Tibial nerve (tissue), 4 donors: ENCODE results near the gene MPPED1. TPM values are rescaled to one million over a fixed set of nuclear protein-coding genes. Genes with fewer than 3 reads are reported as not detected.

Experiments
- DNase-seq, 2 donors: peaks; one replicate each; pipeline ENCODE4 v3.0.0-alpha.2; 2019; ENCODE audit warnings: low spot score in 2 of 2
- H3K27ac ChIP-seq, 4 donors: fragments of 200-600 bp; sonication (generic) in 3 of 4; one replicate each; pipeline ENCODE4 v1.5.1; 2017 to 2019; ENCODE audit warnings: mild to moderate bottlenecking in 1 of 4
- H3K27me3 ChIP-seq, 2 donors: fragments of 200-600 bp; sonication (generic) in 1 of 2; one replicate each; pipeline versions ENCODE4 v1.5.1 to v1.6.0; 2017 to 2019
- H3K36me3 ChIP-seq, 3 donors: fragments of 200-600 bp; sonication (generic); one replicate each; pipeline ENCODE4 v1.5.1; 2018 to 2019
- H3K4me1 ChIP-seq, 4 donors: fragments of 200-600 bp; sonication (generic) in 3 of 4; one replicate each; pipeline ENCODE4 v1.5.1; 2017 to 2019
- H3K4me3 ChIP-seq, 4 donors: fragments of 200-600 bp; sonication (generic) in 3 of 4; one replicate each; pipeline ENCODE4 v1.5.1; 2017 to 2019; ENCODE audit warnings: mild to moderate bottlenecking in 1 of 4, moderate library complexity in 1 of 4
- H3K9me3 ChIP-seq, 4 donors: fragments of 200-600 bp; sonication (generic) in 3 of 4; one replicate each; pipeline ENCODE4 v1.5.1; 2017 to 2019
- EP300 ChIP-seq, 2 donors: sonication (generic); formaldehyde crosslinking; IDR thresholded peaks; one replicate each; pipeline ENCODE4 v1.6.1; 2017; ENCODE audit warnings: antibody characterized with exemption in 2 of 2, mild to moderate bottlenecking in 1 of 2
- POLR2A ChIP-seq, 2 donors: fragments of 450-650 bp; IDR thresholded peaks; one replicate each; pipeline ENCODE4 v1.6.1; 2017; ENCODE audit warnings: antibody characterized with exemption in 2 of 2, mild to moderate bottlenecking in 2 of 2, moderate library complexity in 2 of 2
- WGBS, 2 donors: methylation state at CpG; one replicate each; pipeline ENCODE4 v1.1.5; 2018; 5-methylcytosine and 5-hydroxymethylcytosine counted together
- total RNA-seq, 4 donors: library from RNA; depleted of rRNA; stranded (reverse); fragments of >200 nt; gene quantifications; one replicate each; pipeline ENCODE4 v1.1.0, GENCODE V29; 2016
- TF ChIP-seq, protein P1 (sequence below), 5 experiments: fragments of 200-600 bp in 3 of 5; fragments of 450-650 bp in 2 of 5; sonication (generic) in 3 of 5; IDR thresholded peaks; one replicate each; pipeline ENCODE4 v1.5.1; 2016 to 2019; ENCODE audit warnings: antibody characterized with exemption in 5 of 5, mild to moderate bottlenecking in 3 of 5, moderate library complexity in 2 of 5

Gene MPPED1
- total RNA-seq, 4 donors from 2014 or later: 1.2 to 2.4 (median 1.8) TPM

GRCh38 chr22:43533656-43534428, 122.0 kb downstream of the MPPED1 start:
- Histone ChIP-seq H3K4me1 (no peaks in the 10 kb centered on the region), H3K4me3 (no peak overlapping the region), H3K27ac (no peak overlapping the region), H3K9me3 (peaks cover 0 to 12% (median 0%) of the 10 kb centered on the region in 4 donors), H3K36me3 (peaks cover 0 to 64% (median 0%) of the 10 kb centered on the region in 3 donors), H3K27me3 (no peaks in the 10 kb centered on the region)
- no peak for DNase-seq
- TF ChIP-seq POLR2A (IDR thresholded peaks at IDR 0.05): no peak
- no peak for TF ChIP-seq EP300 (IDR thresholded peaks at IDR 0.05)
- TF ChIP-seq, protein P1, sequence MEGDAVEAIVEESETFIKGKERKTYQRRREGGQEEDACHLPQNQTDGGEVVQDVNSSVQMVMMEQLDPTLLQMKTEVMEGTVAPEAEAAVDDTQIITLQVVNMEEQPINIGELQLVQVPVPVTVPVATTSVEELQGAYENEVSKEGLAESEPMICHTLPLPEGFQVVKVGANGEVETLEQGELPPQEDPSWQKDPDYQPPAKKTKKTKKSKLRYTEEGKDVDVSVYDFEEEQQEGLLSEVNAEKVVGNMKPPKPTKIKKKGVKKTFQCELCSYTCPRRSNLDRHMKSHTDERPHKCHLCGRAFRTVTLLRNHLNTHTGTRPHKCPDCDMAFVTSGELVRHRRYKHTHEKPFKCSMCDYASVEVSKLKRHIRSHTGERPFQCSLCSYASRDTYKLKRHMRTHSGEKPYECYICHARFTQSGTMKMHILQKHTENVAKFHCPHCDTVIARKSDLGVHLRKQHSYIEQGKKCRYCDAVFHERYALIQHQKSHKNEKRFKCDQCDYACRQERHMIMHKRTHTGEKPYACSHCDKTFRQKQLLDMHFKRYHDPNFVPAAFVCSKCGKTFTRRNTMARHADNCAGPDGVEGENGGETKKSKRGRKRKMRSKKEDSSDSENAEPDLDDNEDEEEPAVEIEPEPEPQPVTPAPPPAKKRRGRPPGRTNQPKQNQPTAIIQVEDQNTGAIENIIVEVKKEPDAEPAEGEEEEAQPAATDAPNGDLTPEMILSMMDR (IDR thresholded peaks at IDR 0.05): no peak
- 89 to 90% methylated on average over 10 of the region's 10 CpGs for WGBS, 2 donors

DNA sequence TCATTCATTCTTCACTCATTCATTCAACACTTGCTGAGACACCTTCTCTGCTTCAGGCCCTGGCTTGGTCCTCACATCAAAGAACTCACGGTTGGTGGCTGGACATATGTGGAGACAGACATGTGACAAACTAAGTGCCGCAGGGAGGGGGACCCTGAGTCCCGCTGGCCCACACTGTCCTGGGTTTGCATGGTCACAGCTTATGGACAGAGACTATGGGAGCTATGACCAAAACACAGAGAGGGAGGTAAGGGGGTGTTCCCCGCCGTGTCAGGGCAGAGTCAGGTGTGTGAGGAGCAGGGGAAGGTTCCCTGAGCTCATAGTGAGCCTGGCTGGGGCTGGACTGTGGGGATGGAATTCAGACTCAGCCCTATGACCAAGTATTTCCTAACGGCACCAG, 123.1 kb downstream of the MPPED1 start:
- DNase-seq: no peak
- WGBS, 2 donors: 89 to 90% methylated on average over 5 to 6 of the region's 6 CpGs
- no peaks in the 10 kb centered on the region for H3K4me1 ChIP-seq

DNA sequence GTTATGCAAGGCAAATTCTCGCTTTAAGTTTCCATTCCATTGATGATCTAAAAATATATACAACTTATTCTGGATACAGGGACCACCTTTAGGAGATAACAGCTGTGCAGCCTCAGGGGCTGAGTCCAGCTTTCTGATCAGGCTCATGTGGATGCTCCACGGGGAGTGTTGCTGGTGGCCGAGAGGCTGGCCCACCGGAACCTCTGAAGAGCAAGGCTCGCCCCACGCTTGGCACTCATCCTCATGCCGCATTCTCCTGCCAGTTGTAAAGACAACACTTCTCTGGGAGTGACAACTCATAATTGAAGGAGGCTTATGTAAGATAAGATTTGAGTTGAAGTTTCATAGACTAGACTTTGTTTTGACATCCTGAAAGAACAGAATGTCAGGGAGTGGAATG, 123.5 kb downstream of the MPPED1 start:
- no peak overlapping the region for H3K4me3 ChIP-seq
- H3K36me3 ChIP-seq: peaks cover 0 to 60% (median 0%) of the 10 kb centered on the region in 3 donors
- TF ChIP-seq EP300 (IDR thresholded peaks at IDR 0.05): no peak
- TF ChIP-seq, protein P1 (IDR thresholded peaks at IDR 0.05): no peak
- no peaks in the 10 kb centered on the region for H3K4me1 ChIP-seq
- H3K27me3 ChIP-seq: no peaks in the 10 kb centered on the region
- no peak for DNase-seq
- 88 to 98% methylated on average over 7 of the region's 7 CpGs for WGBS, 2 donors
- peaks cover 0 to 8% (median 0%) of the 10 kb centered on the region in 4 donors for H3K9me3 ChIP-seq
- no peak overlapping the region for H3K27ac ChIP-seq

More for the DNA sequence above, 123.1 kb downstream of the MPPED1 start:
- no peak overlapping the region for H3K4me3 ChIP-seq
- peaks cover 0 to 8% (median 0%) of the 10 kb centered on the region in 4 donors for H3K9me3 ChIP-seq
- no peaks in the 10 kb centered on the region for H3K27me3 ChIP-seq
- TF ChIP-seq POLR2A (IDR thresholded peaks at IDR 0.05): no peak
- TF ChIP-seq EP300 (IDR thresholded peaks at IDR 0.05): no peak
- TF ChIP-seq, protein P1 (IDR thresholded peaks at IDR 0.05): no peak
- no peak overlapping the region for H3K27ac ChIP-seq
- H3K36me3 ChIP-seq: peaks cover 0 to 62% (median 0%) of the 10 kb centered on the region in 3 donors

DNA sequence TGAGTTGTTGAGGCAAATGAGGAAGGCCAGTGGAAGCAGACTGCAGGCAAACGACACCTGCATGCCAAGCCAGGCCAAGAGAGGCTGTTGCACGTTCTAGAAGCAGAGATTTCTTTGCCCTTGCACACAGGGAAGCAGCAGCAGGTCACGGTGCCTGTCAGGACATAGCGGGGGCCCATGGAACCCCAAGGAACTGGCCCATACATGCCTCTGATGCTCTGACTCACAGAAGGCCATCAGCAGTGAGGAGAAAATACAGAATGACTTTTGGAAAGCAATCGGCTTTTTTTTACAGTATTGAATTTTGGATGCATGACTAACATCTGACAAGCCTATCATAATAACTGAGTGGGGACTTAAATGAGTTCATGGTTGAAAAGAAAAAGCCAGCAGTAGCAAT, 123.9 kb downstream of the MPPED1 start:
- Histone ChIP-seq H3K4me3 (no peak overlapping the region), H3K27ac (no peak overlapping the region), H3K4me1 (no peaks in the 10 kb centered on the region), H3K36me3 (peaks cover 0 to 57% (median 0%) of the 10 kb centered on the region in 3 donors), H3K9me3 (peaks cover 0 to 8% (median 0%) of the 10 kb centered on the region in 4 donors), H3K27me3 (no peaks in the 10 kb centered on the region)
- TF ChIP-seq POLR2A (IDR thresholded peaks at IDR 0.05) (no peak), EP300 (IDR thresholded peaks at IDR 0.05) (no peak)
- TF ChIP-seq, protein P1 (IDR thresholded peaks at IDR 0.05): no peak
- DNase-seq: no peak
- 80 to 83% methylated on average over 5 of the region's 5 CpGs for WGBS, 2 donors

GRCh38 chr22:43537019-43537585, 125.3 kb downstream of the MPPED1 start:
- H3K9me3 ChIP-seq: peaks cover 0 to 8% (median 0%) of the 10 kb centered on the region in 4 donors
- H3K36me3 ChIP-seq: peaks cover 0 to 57% (median 0%) of the 10 kb centered on the region in 3 donors
- no peak overlapping the region for H3K27ac ChIP-seq
- no peaks in the 10 kb centered on the region for H3K4me1 ChIP-seq
- H3K27me3 ChIP-seq: no peaks in the 10 kb centered on the region
- DNase-seq: no peak
- TF ChIP-seq EP300 (IDR thresholded peaks at IDR 0.05) (no peak), POLR2A (IDR thresholded peaks at IDR 0.05) (no peak)
- TF ChIP-seq, protein P1 (IDR thresholded peaks at IDR 0.05): no peak
- 83 to 89% methylated on average over 14 of the region's 14 CpGs for WGBS, 2 donors
- no peak overlapping the region for H3K4me3 ChIP-seq
